DLD1 (cell line): ENCODE data around the gene CAPS.

Experiments
- in situ Hi-C: cut with HindIII; loops from 2 replicates; pipeline ENCODE4 v1.10.0; 2017; ENCODE audit warnings: low sequenced_read_pairs

The CAPS gene

GRCh38 chr19:5891938-5892771, 21.9 kb upstream of the CAPS start:
- in situ Hi-C loops, result no loop called here

- in situ Hi-C loops, result no loop called here
Measured at GRCh38 chr19:5892772-5893275, 21.2 kb upstream of the CAPS start.

- in situ Hi-C loops, result no loop called here
Measured at GRCh38 chr19:5893296-5893903, 20.7 kb upstream of the CAPS start.

- in situ Hi-C loops, result no loop called here
Measured at GRCh38 chr19:5893907-5894703, 19.9 kb upstream of the CAPS start.

GRCh38 chr19:5894704-5895349, 19.2 kb upstream of the CAPS start:
- in situ Hi-C loops, result no loop called here

- in situ Hi-C loops, result no loop called here
Measured at GRCh38 chr19:5895409-5895808, 18.6 kb upstream of the CAPS start.

GRCh38 chr19:5895890-5896289, 18.2 kb upstream of the CAPS start:
- in situ Hi-C loops, result no loop called here

GRCh38 chr19:5896365-5897076, 17.5 kb upstream of the CAPS start:
- in situ Hi-C loops, result no loop called here

- in situ Hi-C loops, result no loop called here
Measured at GRCh38 chr19:5897189-5897969, 16.7 kb upstream of the CAPS start.

GRCh38 chr19:5899728-5900526, 14.1 kb upstream of the CAPS start:
- in situ Hi-C loops, result no loop called here

GRCh38 chr19:5900976-5901375, 13.1 kb upstream of the CAPS start:
- in situ Hi-C loops, result no loop called here

- in situ Hi-C loops, result no loop called here
Measured at GRCh38 chr19:5903056-5903623, 10.9 kb upstream of the CAPS start.

GRCh38 chr19:5903624-5904351, 10.3 kb upstream of the CAPS start, which contains the start of gene NDUFA11:
Gene NDUFA11 (minus strand): TSS chr19:5903790. CDS start chr19:5903708, 82 bp downstream.
- in situ Hi-C loops, result no loop called here

GRCh38 chr19:5904352-5905113, 9.5 kb upstream of the CAPS start, which contains the start of gene VMAC:
Gene VMAC (plus strand): TSS chr19:5904872. CDS start chr19:5904891, 19 bp downstream.
- in situ Hi-C loops, result no loop called here

- in situ Hi-C loops, result no loop called here
Measured at GRCh38 chr19:5905114-5905778, 8.8 kb upstream of the CAPS start.

GRCh38 chr19:5907241-5907640, 6.8 kb upstream of the CAPS start:
- in situ Hi-C loops, result no loop called here
